ENCODE data around the gene POMC.

DNA sequence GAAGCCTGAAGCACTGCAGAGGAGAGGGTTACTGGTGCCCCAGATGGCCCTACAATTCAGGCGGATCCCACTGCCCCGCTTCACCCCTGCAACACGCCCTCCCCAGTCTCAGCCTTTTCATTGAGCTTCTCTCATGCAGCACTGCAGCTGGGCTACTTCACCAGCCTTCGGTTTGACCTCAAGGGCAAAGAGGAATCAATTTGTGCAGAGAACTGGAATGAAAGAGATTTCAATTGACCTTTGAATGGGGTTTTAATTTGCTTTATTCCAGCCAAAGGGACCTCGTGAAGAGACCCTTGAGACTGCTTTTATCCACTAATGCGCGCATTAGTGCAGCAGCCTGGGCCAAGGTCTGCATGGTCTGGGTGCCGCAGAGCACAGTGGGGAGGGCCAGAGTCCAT lies 8.8 kb upstream of the POMC start:
- TF ChIP-seq, protein P1, sequence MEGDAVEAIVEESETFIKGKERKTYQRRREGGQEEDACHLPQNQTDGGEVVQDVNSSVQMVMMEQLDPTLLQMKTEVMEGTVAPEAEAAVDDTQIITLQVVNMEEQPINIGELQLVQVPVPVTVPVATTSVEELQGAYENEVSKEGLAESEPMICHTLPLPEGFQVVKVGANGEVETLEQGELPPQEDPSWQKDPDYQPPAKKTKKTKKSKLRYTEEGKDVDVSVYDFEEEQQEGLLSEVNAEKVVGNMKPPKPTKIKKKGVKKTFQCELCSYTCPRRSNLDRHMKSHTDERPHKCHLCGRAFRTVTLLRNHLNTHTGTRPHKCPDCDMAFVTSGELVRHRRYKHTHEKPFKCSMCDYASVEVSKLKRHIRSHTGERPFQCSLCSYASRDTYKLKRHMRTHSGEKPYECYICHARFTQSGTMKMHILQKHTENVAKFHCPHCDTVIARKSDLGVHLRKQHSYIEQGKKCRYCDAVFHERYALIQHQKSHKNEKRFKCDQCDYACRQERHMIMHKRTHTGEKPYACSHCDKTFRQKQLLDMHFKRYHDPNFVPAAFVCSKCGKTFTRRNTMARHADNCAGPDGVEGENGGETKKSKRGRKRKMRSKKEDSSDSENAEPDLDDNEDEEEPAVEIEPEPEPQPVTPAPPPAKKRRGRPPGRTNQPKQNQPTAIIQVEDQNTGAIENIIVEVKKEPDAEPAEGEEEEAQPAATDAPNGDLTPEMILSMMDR (IDR thresholded peaks at IDR 0.05; ENCODE audit: low read depth, low read length): no peak
- no peak for TF ChIP-seq EZH2phosphoT487 (IDR thresholded peaks at IDR 0.05; ENCODE audit: low read depth)
